Mesothelial cell of epicardium (in vitro differentiated cells): ENCODE results near the gene OR4X1. TPM values are rescaled to one million over a fixed set of nuclear protein-coding genes. Genes with fewer than 3 reads are reported as not detected.
"Not testable (repeated sequence)": the region's sequence is repeated elsewhere in the genome, so short reads cannot be mapped to it uniquely, and the experiment has no call there.

Source experiments
- DNase-seq, 2 experiments: peaks; one replicate each; pipeline ENCODE4 v3.0.0; 2021; ENCODE audit warnings: low spot score in 2 of 2; ENCODE audit not compliant: unreplicated experiment in 2 of 2
- H3K27ac Mint-ChIP-seq: 2 replicates; pipeline ENCODE4 v1.8.0; 2021; ENCODE audit warnings: mixed read lengths
- H3K27me3 Mint-ChIP-seq: 2 replicates; pipeline ENCODE4 v1.8.0; 2021; ENCODE audit warnings: low read depth, mixed read lengths
- H3K36me3 Mint-ChIP-seq: 2 replicates; pipeline ENCODE4 v1.8.0; 2021; ENCODE audit warnings: mixed read lengths
- H3K4me1 Mint-ChIP-seq: 2 replicates; pipeline ENCODE4 v1.8.0; 2021; ENCODE audit warnings: mixed read lengths
- H3K4me3 Mint-ChIP-seq: 2 replicates; pipeline ENCODE4 v1.8.0; 2021; ENCODE audit warnings: mild to moderate bottlenecking, moderate library complexity, mixed read lengths
- H3K9me3 Mint-ChIP-seq: 2 replicates; pipeline ENCODE4 v1.8.0; 2021; ENCODE audit warnings: mixed read lengths
- total RNA-seq: library from RNA; stranded (reverse); gene quantifications from 3 replicates; pipeline ENCODE4 v1.2.1, GENCODE V29; 2021
- TF ChIP-seq, protein P1 (sequence below): fragments of 200-600 bp; sonication (generic); IDR thresholded peaks from one replicate; pipeline ENCODE4 v1.5.0; 2021; ENCODE audit warnings: antibody characterized with exemption; ENCODE audit not compliant: unreplicated experiment

OR4X1 gene, protein sequence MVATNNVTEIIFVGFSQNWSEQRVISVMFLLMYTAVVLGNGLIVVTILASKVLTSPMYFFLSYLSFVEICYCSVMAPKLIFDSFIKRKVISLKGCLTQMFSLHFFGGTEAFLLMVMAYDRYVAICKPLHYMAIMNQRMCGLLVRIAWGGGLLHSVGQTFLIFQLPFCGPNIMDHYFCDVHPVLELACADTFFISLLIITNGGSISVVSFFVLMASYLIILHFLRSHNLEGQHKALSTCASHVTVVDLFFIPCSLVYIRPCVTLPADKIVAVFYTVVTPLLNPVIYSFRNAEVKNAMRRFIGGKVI
- not detected in 3 replicates for total RNA-seq

DNA sequence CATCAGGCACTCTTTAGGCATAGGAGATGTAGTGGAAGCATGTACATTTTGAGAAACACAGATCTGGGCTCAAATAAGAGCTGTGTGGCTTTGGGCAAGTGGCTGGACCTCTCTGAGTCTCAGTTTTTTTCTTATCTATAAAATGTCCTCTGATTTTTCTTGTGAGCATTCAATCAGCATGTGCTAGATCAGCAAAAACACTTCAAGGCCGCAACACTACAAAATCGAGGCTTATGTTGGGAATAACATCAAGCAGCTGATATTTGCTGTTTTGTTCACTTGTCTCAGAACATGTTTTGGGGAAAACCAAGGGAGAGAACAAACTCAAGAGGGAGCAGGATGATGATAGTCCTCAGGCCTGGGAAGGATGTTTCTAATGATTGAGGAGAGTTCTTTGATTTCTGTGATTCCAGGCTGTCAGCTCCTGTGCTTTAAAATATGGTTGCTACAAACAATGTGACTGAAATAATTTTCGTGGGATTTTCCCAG is at the start of gene OR4X1:
TSS of gene OR4X1 (plus strand) at position 439 of the 489 bp plus-strand sequence. CDS start at position 439, 0 bp downstream.
- no peaks in the 10 kb centered on the region for H3K27me3 Mint-ChIP-seq
- H3K4me1 Mint-ChIP-seq, result no peaks in the 10 kb centered on the region
- DNase-seq, result no peak
- TF ChIP-seq, protein P1, sequence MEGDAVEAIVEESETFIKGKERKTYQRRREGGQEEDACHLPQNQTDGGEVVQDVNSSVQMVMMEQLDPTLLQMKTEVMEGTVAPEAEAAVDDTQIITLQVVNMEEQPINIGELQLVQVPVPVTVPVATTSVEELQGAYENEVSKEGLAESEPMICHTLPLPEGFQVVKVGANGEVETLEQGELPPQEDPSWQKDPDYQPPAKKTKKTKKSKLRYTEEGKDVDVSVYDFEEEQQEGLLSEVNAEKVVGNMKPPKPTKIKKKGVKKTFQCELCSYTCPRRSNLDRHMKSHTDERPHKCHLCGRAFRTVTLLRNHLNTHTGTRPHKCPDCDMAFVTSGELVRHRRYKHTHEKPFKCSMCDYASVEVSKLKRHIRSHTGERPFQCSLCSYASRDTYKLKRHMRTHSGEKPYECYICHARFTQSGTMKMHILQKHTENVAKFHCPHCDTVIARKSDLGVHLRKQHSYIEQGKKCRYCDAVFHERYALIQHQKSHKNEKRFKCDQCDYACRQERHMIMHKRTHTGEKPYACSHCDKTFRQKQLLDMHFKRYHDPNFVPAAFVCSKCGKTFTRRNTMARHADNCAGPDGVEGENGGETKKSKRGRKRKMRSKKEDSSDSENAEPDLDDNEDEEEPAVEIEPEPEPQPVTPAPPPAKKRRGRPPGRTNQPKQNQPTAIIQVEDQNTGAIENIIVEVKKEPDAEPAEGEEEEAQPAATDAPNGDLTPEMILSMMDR, result no peak
- H3K36me3 Mint-ChIP-seq, result no peaks in the 10 kb centered on the region
- no peak within 1 kb of the TSS for H3K27ac Mint-ChIP-seq
- no peak within 1 kb of the TSS for H3K4me3 Mint-ChIP-seq
- peaks cover 55% of the 10 kb centered on the region for H3K9me3 Mint-ChIP-seq

DNA sequence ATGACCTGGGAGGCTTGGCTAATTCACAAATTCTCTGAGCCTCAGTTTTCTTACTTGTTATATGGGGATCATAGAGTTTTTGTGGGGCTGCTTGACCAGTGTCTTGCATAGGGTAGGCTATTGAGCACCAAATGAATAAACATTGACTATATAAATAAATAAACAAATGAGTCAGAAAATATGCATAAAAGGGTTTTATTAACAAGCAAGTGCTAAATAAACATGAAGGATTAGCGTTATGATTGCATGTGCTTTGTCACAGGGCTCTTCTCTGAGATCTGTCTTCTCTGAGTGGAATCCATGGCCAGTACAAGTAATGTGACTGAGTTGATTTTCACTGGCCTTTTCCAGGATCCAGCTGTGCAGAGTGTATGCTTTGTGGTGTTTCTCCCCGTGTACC is 47.2 kb upstream of the OR4X1 start, which contains the start of gene OR4B1:
TSS of gene OR4B1 (plus strand) at position 301 of the 400 bp plus-strand sequence. CDS start at position 301, 0 bp downstream.
- Mint-ChIP-seq H3K27ac (no peak within 1 kb of the TSS), H3K27me3 (no peaks in the 10 kb centered on the region), H3K4me3 (no peak within 1 kb of the TSS), H3K9me3 (peaks cover 83% of the 10 kb centered on the region), H3K36me3 (no peaks in the 10 kb centered on the region), H3K4me1 (no peaks in the 10 kb centered on the region)
- TF ChIP-seq, protein P1, result no peak
- DNase-seq, result no peak

DNA sequence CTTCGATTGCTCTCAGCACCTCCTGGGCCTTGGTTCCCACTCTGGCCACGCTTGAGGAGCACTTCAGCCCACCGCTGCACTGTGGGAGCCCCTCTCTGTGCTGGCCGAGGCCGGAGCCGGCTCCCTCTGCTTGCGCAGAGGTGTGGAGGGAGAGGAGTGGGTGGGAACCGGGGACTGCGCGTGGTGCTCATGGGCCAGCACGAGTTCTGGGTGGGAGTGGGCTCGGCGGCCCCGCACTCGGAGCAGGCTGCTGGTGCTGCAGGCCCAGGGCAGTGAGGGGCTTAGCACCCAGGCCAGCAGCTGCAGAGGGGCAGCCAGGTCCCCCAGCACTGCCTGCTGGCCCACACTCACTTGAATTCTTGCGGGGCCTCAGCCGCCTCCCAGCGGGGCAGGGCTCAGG is 34.9 kb upstream of the OR4X1 start:
- no peak for DNase-seq
- no peaks in the 10 kb centered on the region for H3K4me1 Mint-ChIP-seq
- no peak overlapping the region for H3K4me3 Mint-ChIP-seq
- no peak overlapping the region for H3K27ac Mint-ChIP-seq
- TF ChIP-seq, protein P1, result no peak
- H3K36me3 Mint-ChIP-seq, result no peaks in the 10 kb centered on the region
- H3K9me3 Mint-ChIP-seq, result peaks cover 54% of the 10 kb centered on the region
- no peaks in the 10 kb centered on the region for H3K27me3 Mint-ChIP-seq

DNA sequence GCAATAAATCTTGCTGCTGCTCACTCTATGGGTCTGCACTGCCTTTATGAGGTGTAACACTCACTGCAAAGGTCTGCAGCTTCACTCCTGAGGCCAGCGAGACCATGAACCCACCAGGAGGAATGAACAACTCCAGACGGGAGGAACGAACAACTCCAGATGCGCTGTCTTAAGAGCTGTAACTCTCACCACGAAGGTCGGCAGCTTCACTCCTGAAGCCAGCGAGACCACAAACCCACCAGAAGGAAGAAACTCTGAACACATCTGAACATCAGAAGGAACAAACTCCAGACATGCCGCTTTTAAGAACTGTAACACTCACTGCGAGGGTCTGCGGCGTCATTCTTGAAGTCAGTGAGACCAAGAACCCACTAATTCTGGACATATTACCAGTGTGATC is 33.6 kb upstream of the OR4X1 start:
- not testable (repeated sequence) for H3K4me1 Mint-ChIP-seq, H3K27ac Mint-ChIP-seq, H3K36me3 Mint-ChIP-seq, H3K4me3 Mint-ChIP-seq, H3K27me3 Mint-ChIP-seq, DNase-seq
- H3K9me3 Mint-ChIP-seq, result peaks cover 47% of the 10 kb centered on the region

DNA sequence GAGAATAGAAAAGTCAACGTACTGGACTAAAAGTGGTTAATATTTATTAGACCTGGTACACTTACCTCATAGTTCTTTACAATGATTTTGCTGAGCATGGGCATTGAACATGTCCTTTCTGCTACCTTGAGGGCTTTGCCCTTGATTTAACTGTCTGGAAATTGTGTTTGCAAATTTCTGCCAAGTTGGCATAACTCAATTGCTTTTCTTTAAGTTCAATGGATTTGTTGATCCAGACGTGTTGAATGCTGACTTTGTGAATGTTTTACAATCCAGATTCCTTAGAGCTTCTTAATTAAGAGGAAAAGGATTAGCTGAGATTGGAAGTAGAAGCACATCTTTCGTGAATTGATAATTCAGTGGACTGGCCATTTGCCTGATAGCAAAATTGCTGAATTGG is 25.9 kb upstream of the OR4X1 start:
- Mint-ChIP-seq H3K27ac (no peak overlapping the region), H3K36me3 (peaks cover 3% of the 10 kb centered on the region), H3K27me3 (no peaks in the 10 kb centered on the region), H3K4me1 (no peaks in the 10 kb centered on the region), H3K4me3 (no peak overlapping the region), H3K9me3 (peaks cover 70% of the 10 kb centered on the region)
- TF ChIP-seq, protein P1, result no peak
- no peak for DNase-seq

DNA sequence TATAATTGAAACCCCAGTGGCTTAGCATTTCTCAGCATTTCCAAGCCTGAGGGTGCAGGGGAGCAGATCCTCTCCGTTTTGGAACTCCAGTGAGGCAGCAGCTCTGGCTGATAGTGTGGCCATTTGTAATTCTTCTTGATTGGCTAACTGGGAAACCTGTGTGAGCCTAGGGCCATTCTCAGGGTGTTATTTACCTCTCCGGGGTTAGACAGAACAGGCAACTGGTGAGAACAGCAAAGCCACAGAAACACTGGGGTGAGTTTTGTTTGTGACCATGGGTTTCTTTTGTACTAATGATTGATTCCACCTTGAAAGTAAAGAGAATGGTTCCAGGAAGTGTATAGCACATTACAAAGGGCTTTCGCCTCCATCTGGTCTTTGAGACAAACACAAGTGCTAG is 21.2 kb upstream of the OR4X1 start:
- peaks cover 85% of the 10 kb centered on the region for H3K9me3 Mint-ChIP-seq
- DNase-seq, result no peak
- peaks cover 4% of the 10 kb centered on the region for H3K36me3 Mint-ChIP-seq
- H3K27me3 Mint-ChIP-seq, result no peaks in the 10 kb centered on the region
- TF ChIP-seq, protein P1, result no peak
- no peak overlapping the region for H3K27ac Mint-ChIP-seq
- H3K4me3 Mint-ChIP-seq, result no peak overlapping the region
- H3K4me1 Mint-ChIP-seq, result no peaks in the 10 kb centered on the region
